HCT116 (cell line): ENCODE data around the gene TYMP. TPM values are rescaled to one million over a fixed set of nuclear protein-coding genes. Genes with fewer than 3 reads are reported as not detected.
A peak's percentile ranks its signal among the peaks of the same experiment; 100 is the strongest.

Experiments used
- ATAC-seq: fragments of 200-7000 bp; cut with Tn5 transposase; 2 replicates; pipeline ENCODE4 v1.9.1; 2020; ENCODE audit warnings: mild to moderate bottlenecking, moderate library complexity
- BruUV-seq: library from RNA; stranded (reverse); fragments of 400-500 nt; replicated peaks from 2 replicates; lab custom pipeline; 2021; lab: Mats Ljungman, UMichigan
- CTCF ChIA-PET: fragments of 300-600 bp; sonication (Branson Sonifier 250); formaldehyde crosslinking; loops from one replicate; lab custom pipeline; 2021; ENCODE audit warnings: antibody characterized with exemption; lab: Charles Lee
- POLR2A ChIA-PET: fragments of 300-600, 350-600 bp; sonication (Branson Sonifier 250); formaldehyde crosslinking; loops from one replicate; lab custom pipeline; 2021; ENCODE audit warnings: antibody characterized with exemption; lab: Charles Lee
- RAD21 ChIA-PET, 2 experiments: fragments of 300-600 bp; sonication (Branson Sonifier 250); formaldehyde crosslinking; loops; one replicate each; lab custom pipeline; 2023; ENCODE audit warnings: low total read pairs in 2 of 2; ENCODE audit not compliant: uncharacterized antibody in 2 of 2, unreplicated experiment in 2 of 2, low non-redundant PET in 1 of 2; lab: Charles Lee
- DNase-seq: peaks from one replicate; pipeline ENCODE4 v3.0.0-alpha.2; 2010; ENCODE audit warnings: low read depth, low spot score
- H2AFZ ChIP-seq: fragments of 200-600 bp; shearing (Covaris generic), sonication (generic); 2 replicates; pipeline ENCODE4 v1.6.1; 2017; ENCODE audit warnings: low read depth, mixed run types, mixed read lengths, antibody characterized with exemption, low read length; ENCODE audit not compliant: poor library complexity, severe bottlenecking
- H3K27ac ChIP-seq: 2 replicates; pipeline ENCODE4 v1.5.1; 2012; ENCODE audit warnings: low read depth, low read length
- H3K27me3 ChIP-seq: fragments of 200-600 bp; sonication (generic); 2 replicates; pipeline ENCODE4 v1.6.1; 2016; ENCODE audit warnings: mixed run types, low read length, mixed read lengths; ENCODE audit not compliant: insufficient read depth
- H3K36me3 ChIP-seq, 2 experiments: fragments of 200-500 bp in 1 of 2; fragments of 200-600 bp in 1 of 2; sonication (Bioruptor generic) in 1 of 2; sonication (generic) in 1 of 2; 2 replicates each; pipeline versions ENCODE4 v1.5.1 to v1.6.1; 2014 to 2016; ENCODE audit warnings: low read length in 2 of 2, inconsistent platforms in 1 of 2, mixed read lengths in 1 of 2, mixed run types in 1 of 2; ENCODE audit not compliant: insufficient read depth in 2 of 2, control insufficient read depth in 1 of 2
- H3K4me1 ChIP-seq, 2 experiments: fragments of 200-600 bp in 1 of 2; sonication (generic) in 1 of 2; 2 replicates each; pipeline versions ENCODE4 v1.5.1 to v1.6.1; 2012 to 2017; ENCODE audit warnings: low read length in 2 of 2, inconsistent platforms in 1 of 2, mild to moderate bottlenecking in 1 of 2, mixed read lengths in 1 of 2, mixed run types in 1 of 2, moderate library complexity in 1 of 2; ENCODE audit not compliant: insufficient read depth in 2 of 2, control insufficient read depth in 1 of 2
- H3K4me2 ChIP-seq: fragments of 200-600 bp; sonication (generic); 2 replicates; pipeline ENCODE4 v1.6.1; 2017; ENCODE audit warnings: mixed run types, low read length, mixed read lengths
- H3K4me3 ChIP-seq, 2 experiments: fragments of 200-600 bp in 1 of 2; sonication (generic) in 1 of 2; replicated peaks in 1 of 2; 2 replicates each; pipeline ENCODE4 v1.5.1; 2011 to 2016; ENCODE audit warnings: low read length in 2 of 2, control low read depth in 1 of 2, low read depth in 1 of 2, mild to moderate bottlenecking in 1 of 2, mixed read lengths in 1 of 2, mixed run types in 1 of 2
- H3K79me2 ChIP-seq: fragments of 200-600 bp; sonication (generic); 2 replicates; pipeline ENCODE4 v1.6.1; 2017; ENCODE audit warnings: mild to moderate bottlenecking, mixed run types, low read length, moderate library complexity, mixed read lengths; ENCODE audit not compliant: insufficient read depth
- H3K9ac ChIP-seq: fragments of 200-600 bp; sonication (generic); 2 replicates; pipeline ENCODE4 v1.6.1; 2016; ENCODE audit warnings: low read length, mixed read lengths
- H3K9me2 ChIP-seq: fragments of 200-600 bp; sonication (generic), shearing (Covaris generic); 2 replicates; pipeline ENCODE4 v1.6.1; 2017; ENCODE audit warnings: mixed run types, mild to moderate bottlenecking, moderate library complexity; ENCODE audit not compliant: insufficient read depth
- H3K9me3 ChIP-seq, 2 experiments: fragments of 200-500 bp in 1 of 2; fragments of 200-600 bp in 1 of 2; sonication (Bioruptor generic) in 1 of 2; sonication (generic) in 1 of 2; 2 replicates each; pipeline ENCODE4 v1.6.1; 2014 to 2017; ENCODE audit warnings: low read length in 2 of 2, mixed read lengths in 2 of 2, inconsistent platforms in 1 of 2, low read depth in 1 of 2, mild to moderate bottlenecking in 1 of 2, mixed run types in 1 of 2, moderate library complexity in 1 of 2; ENCODE audit not compliant: control insufficient read depth in 1 of 2, insufficient read depth in 1 of 2
- H4K20me1 ChIP-seq: fragments of 200-600 bp; sonication (generic), shearing (Covaris generic); 2 replicates; pipeline ENCODE4 v1.6.1; 2017; ENCODE audit warnings: mixed run types, mild to moderate bottlenecking, moderate library complexity; ENCODE audit not compliant: insufficient read depth
- ATF3 ChIP-seq: IDR thresholded peaks from 2 replicates; pipeline ENCODE4 v1.6.1; 2012
- CBX3 ChIP-seq: IDR thresholded peaks from 2 replicates; pipeline ENCODE4 v1.6.1; 2012; ENCODE audit warnings: low read depth
- CTCF ChIP-seq, 3 experiments: fragments of 200-600 bp in 1 of 3; sonication (generic) in 1 of 3; IDR thresholded peaks in 2 of 3; conservative IDR thresholded peaks in 1 of 3; 2 replicates each; pipeline ENCODE4 v1.5.1; 2012 to 2017; ENCODE audit warnings: low read depth in 2 of 3, low read length in 2 of 3, antibody characterized with exemption in 1 of 3, borderline replicate concordance in 1 of 3, control low read depth in 1 of 3, mild to moderate bottlenecking in 1 of 3, mixed read lengths in 1 of 3, mixed run types in 1 of 3, moderate library complexity in 1 of 3; ENCODE audit not compliant: insufficient read depth in 1 of 3
- ELF1 ChIP-seq: IDR thresholded peaks from 2 replicates; pipeline ENCODE4 v1.6.1; 2012; ENCODE audit warnings: low read depth, borderline replicate concordance
- EZH2 ChIP-seq: fragments of 200-600 bp; sonication (generic); IDR thresholded peaks from 2 replicates; pipeline ENCODE4 v1.6.1; 2017; ENCODE audit warnings: antibody characterized with exemption, mixed run types
- POLR2AphosphoS5 ChIP-seq: IDR thresholded peaks from 2 replicates; pipeline ENCODE4 v1.6.1; 2011; ENCODE audit warnings: mild to moderate bottlenecking, low read depth, low read length, moderate library complexity
- RAD21 ChIP-seq: IDR thresholded peaks from 2 replicates; pipeline ENCODE4 v1.6.1; 2012; ENCODE audit warnings: low read depth, mild to moderate bottlenecking
- SIN3A ChIP-seq: IDR thresholded peaks from 2 replicates; pipeline ENCODE4 v1.6.1; 2012; ENCODE audit warnings: low read depth
- ZNF274 ChIP-seq: fragments of 200-500 bp; sonication (Bioruptor generic); IDR thresholded peaks from 2 replicates; pipeline ENCODE4 v1.6.1; 2014; ENCODE audit warnings: mild to moderate bottlenecking, low read depth, low read length, inconsistent platforms
- intact Hi-C: fragments of 100-400 bp; cut with micrococcal nuclease; formaldehyde crosslinking; loops from 2 replicates; pipeline ENCODE4 v1.10.0; 2022
- total RNA-seq: library from RNA; stranded (reverse); gene quantifications from one replicate; pipeline ENCODE4 v1.2.1, GENCODE V29; 2021; ENCODE audit not compliant: unreplicated experiment

TYMP gene
- total RNA-seq, 1 experiment from 2014 or later: 43.2 TPM

GRCh38 chr22:50498322-50498890 is 31.4 kb downstream of the TYMP start:
- DNase-seq (peak; percentile 44), ATAC-seq (peak; percentile 91)
- TF ChIP-seq EZH2 (no peak), RAD21 (peak; percentile 82), CTCF (IDR thresholded peaks at IDR 0.05 in 2 of 3, conservative IDR thresholded peaks at IDR 0.05 in 1 of 3; ENCODE audit: borderline replicate concordance in 1 of 3, insufficient read depth in 1 of 3, low read depth in 2 of 3, low read length in 2 of 3) (peak; percentile 68 to 77 (median 76)), CBX3 (no peak)
- Histone ChIP-seq H3K9me2 (no peaks in the 10 kb centered on the region), H2AFZ (no peak overlapping the region), H3K4me2 (peak overlapping the region; percentile 59), H3K4me3 (peak overlapping the region in 1 of 2 experiments; percentile 9; a peak in 1 of 4 replicates), H3K79me2 (no peaks in the 10 kb centered on the region), H3K9me3 (no peaks in the 10 kb centered on the region), H3K9ac (no peak overlapping the region), H4K20me1 (no peaks in the 10 kb centered on the region), H3K36me3 (no peaks in the 10 kb centered on the region), H3K4me1 (peaks cover 4 to 8% of the 10 kb centered on the region in 2 experiments; a peak in 3 of 4 replicates), H3K27me3 (no peaks in the 10 kb centered on the region), H3K27ac (no peak overlapping the region)
- ChIA-PET POLR2A (no interaction called here), CTCF (interaction anchor here (0.8 to 2.5 kb wide), 10 partner anchors 9 to 257 kb away, joined by 3 to 10 read pairs (median 4); partner anchors contain the start of genes LMF2, NCAPH2 and SCO2), RAD21 (no interaction called here)
- no TSS peak for BruUV-seq
- intact Hi-C loops: loop anchor here (5.0 kb wide), 1 partner anchor 246 kb away; the partner anchor contains the start of gene HDAC10

- RAD21 ChIA-PET: no interaction called here
- POLR2A ChIA-PET: no interaction called here
Measured at GRCh38 chr22:50497093-50497492, 32.7 kb downstream of the TYMP start.

More at GRCh38 chr22:50497093-50497492, 32.7 kb downstream of the TYMP start:
- no peaks in the 10 kb centered on the region for H3K27me3 ChIP-seq
- DNase-seq (no peak), ATAC-seq (no peak)
- no peaks in the 10 kb centered on the region for H3K9me3 ChIP-seq
- TF ChIP-seq ZNF274 (no peak), ELF1 (no peak), ATF3 (no peak), SIN3A (no peak), POLR2AphosphoS5 (no peak)
- no peaks in the 10 kb centered on the region for H3K36me3 ChIP-seq
- BruUV-seq: no TSS peak
- H3K4me2 ChIP-seq: no peak overlapping the region
- no peaks in the 10 kb centered on the region for H3K79me2 ChIP-seq
- no peak overlapping the region for H2AFZ ChIP-seq
- H4K20me1 ChIP-seq: no peaks in the 10 kb centered on the region
- H3K27ac ChIP-seq: no peak overlapping the region
- peaks cover 4 to 8% of the 10 kb centered on the region in 2 experiments; a peak in 3 of 4 replicates for H3K4me1 ChIP-seq
- intact Hi-C loops: loop anchor here (5.0 kb wide), 1 partner anchor 245 kb away; the partner anchor contains the start of gene HDAC10
- no peak overlapping the region for H3K4me3 ChIP-seq
- H3K9me2 ChIP-seq: no peaks in the 10 kb centered on the region
- CTCF ChIA-PET: interaction anchor here (1.0 to 2.5 kb wide), 5 partner anchors 24 to 221 kb away, joined by 3 to 9 read pairs (median 6); partner anchors contain the start of gene SCO2
- H3K9ac ChIP-seq: no peak overlapping the region
